ENCODE data around the gene NOL4L. TPM values are rescaled to one million over a fixed set of nuclear protein-coding genes. Genes with fewer than 3 reads are reported as not detected.
"Not testable (repeated sequence)": the region's sequence is repeated elsewhere in the genome, so short reads cannot be mapped to it uniquely, and the experiment has no call there.

NOL4L gene
- total RNA-seq, 2 experiments from 2014 or later, result 21.8 to 22.1 TPM

- DNase-seq, result peak; percentile 50
- Mint-ChIP-seq H3K4me3 (no peak overlapping the region), H3K27ac (peak overlapping the region; percentile 8), H3K36me3 (no peaks in the 10 kb centered on the region), H3K9me3 (no peaks in the 10 kb centered on the region), H3K27me3 (no peaks in the 10 kb centered on the region), H3K4me1 (ENCODE audit: low read depth) (peaks cover 2% of the 10 kb centered on the region)
- CTCF ChIA-PET, result interaction anchor here (0.6 to 1.2 kb wide), 2 partner anchors 35 to 183 kb away, joined by 3 read pairs; no protein-coding TSS in a partner anchor
- POLR2A ChIA-PET, result no interaction called here
- intact Hi-C loops (cut with micrococcal nuclease), result no loop called here
Observed at GRCh38 chr20:32470025-32470861, 114.9 kb downstream of the NOL4L start.

- no peak for DNase-seq
- Mint-ChIP-seq H3K36me3 (no peaks in the 10 kb centered on the region), H3K4me3 (no peak overlapping the region), H3K27ac (no peak overlapping the region), H3K9me3 (no peaks in the 10 kb centered on the region), H3K4me1 (ENCODE audit: low read depth) (peaks cover 2% of the 10 kb centered on the region), H3K27me3 (no peaks in the 10 kb centered on the region)
- ChIA-PET CTCF (interaction anchor here (1.3 kb wide), 1 partner anchor 13 kb away, joined by 3 read pairs; no protein-coding TSS in a partner anchor), POLR2A (no interaction called here)
- intact Hi-C loops (cut with micrococcal nuclease), result loop anchor here (5.0 kb wide), 1 partner anchor 183 kb away; no protein-coding TSS in a partner anchor
Observed at GRCh38 chr20:32468860-32469259, 116.3 kb downstream of the NOL4L start.

- no peaks in the 10 kb centered on the region for H3K27me3 Mint-ChIP-seq
- H3K36me3 Mint-ChIP-seq, result no peaks in the 10 kb centered on the region
- POLR2A ChIA-PET, result no interaction called here
- CTCF ChIA-PET, result interaction anchor here (1.0 to 1.3 kb wide), 2 partner anchors 13 to 184 kb away, joined by 3 read pairs; no protein-coding TSS in a partner anchor
- H3K27ac Mint-ChIP-seq, result no peak overlapping the region
- intact Hi-C loops (cut with micrococcal nuclease), result loop anchor here (5.0 kb wide), 1 partner anchor 184 kb away; no protein-coding TSS in a partner anchor
- no peaks in the 10 kb centered on the region for H3K9me3 Mint-ChIP-seq
- peaks cover 2% of the 10 kb centered on the region for H3K4me1 Mint-ChIP-seq (ENCODE audit: low read depth)
- no peak for DNase-seq
- H3K4me3 Mint-ChIP-seq, result no peak overlapping the region
Observed at GRCh38 chr20:32468313-32468640, 116.9 kb downstream of the NOL4L start.

GRCh38 chr20:32467506-32468312 is 117.4 kb downstream of the NOL4L start:
- POLR2A ChIA-PET, result no interaction called here
- Mint-ChIP-seq H3K4me1 (ENCODE audit: low read depth) (peaks cover 2% of the 10 kb centered on the region), H3K4me3 (no peak overlapping the region), H3K27me3 (no peaks in the 10 kb centered on the region), H3K9me3 (no peaks in the 10 kb centered on the region), H3K27ac (no peak overlapping the region), H3K36me3 (no peaks in the 10 kb centered on the region)
- intact Hi-C loops (cut with micrococcal nuclease), result loop anchor here (5.0 kb wide), 1 partner anchor 185 kb away; no protein-coding TSS in a partner anchor
- CTCF ChIA-PET, result interaction anchor here (1.0 kb wide), 1 partner anchor 185 kb away, joined by 3 read pairs; no protein-coding TSS in a partner anchor
- DNase-seq, result no peak

- Mint-ChIP-seq H3K27me3 (no peaks in the 10 kb centered on the region), H3K4me3 (no peak overlapping the region), H3K9me3 (no peaks in the 10 kb centered on the region), H3K4me1 (ENCODE audit: low read depth) (peaks cover 2% of the 10 kb centered on the region), H3K36me3 (peaks cover 3% of the 10 kb centered on the region), H3K27ac (no peak overlapping the region)
- ChIA-PET POLR2A (no interaction called here), CTCF (no interaction called here)
- intact Hi-C loops (cut with micrococcal nuclease), result loop anchor here (5.0 kb wide), 1 partner anchor 185 kb away; no protein-coding TSS in a partner anchor
- no peak for DNase-seq
Observed at GRCh38 chr20:32466739-32467505, 118.2 kb downstream of the NOL4L start.

GRCh38 chr20:32465901-32466675 is 119.0 kb downstream of the NOL4L start:
- H3K4me1 Mint-ChIP-seq (ENCODE audit: low read depth); DNase-seq; H3K4me3 Mint-ChIP-seq; H3K9me3 Mint-ChIP-seq; CTCF ChIA-PET; H3K27ac Mint-ChIP-seq; H3K36me3 Mint-ChIP-seq; H3K27me3 Mint-ChIP-seq; POLR2A ChIA-PET: not testable (repeated sequence)
- intact Hi-C loops (cut with micrococcal nuclease), result loop anchor here (5.0 kb wide), 1 partner anchor 186 kb away; no protein-coding TSS in a partner anchor

- POLR2A ChIA-PET, result no interaction called here
- Mint-ChIP-seq H3K4me3 (no peak overlapping the region), H3K27me3 (no peaks in the 10 kb centered on the region), H3K4me1 (ENCODE audit: low read depth) (peaks cover 2% of the 10 kb centered on the region), H3K27ac (no peak overlapping the region), H3K36me3 (peaks cover 3% of the 10 kb centered on the region), H3K9me3 (no peaks in the 10 kb centered on the region)
- intact Hi-C loops (cut with micrococcal nuclease), result loop anchor here (5.0 kb wide), 1 partner anchor 187 kb away; no protein-coding TSS in a partner anchor
- CTCF ChIA-PET, result no interaction called here
- DNase-seq, result no peak
Observed at GRCh38 chr20:32465092-32465900, 119.8 kb downstream of the NOL4L start.

GRCh38 chr20:32464401-32465091 is 120.6 kb downstream of the NOL4L start:
- CTCF ChIA-PET, result no interaction called here
- H3K36me3 Mint-ChIP-seq, result peaks cover 3% of the 10 kb centered on the region

GRCh38 chr20:32463642-32464400 is 121.3 kb downstream of the NOL4L start:
- H3K27ac Mint-ChIP-seq, result no peak overlapping the region
- no peaks in the 10 kb centered on the region for H3K27me3 Mint-ChIP-seq
- H3K4me3 Mint-ChIP-seq, result no peak overlapping the region
- intact Hi-C loops (cut with micrococcal nuclease), result no loop called here
- no peaks in the 10 kb centered on the region for H3K4me1 Mint-ChIP-seq (ENCODE audit: low read depth)
- ChIA-PET POLR2A (no interaction called here), CTCF (no interaction called here)
- no peaks in the 10 kb centered on the region for H3K9me3 Mint-ChIP-seq
- H3K36me3 Mint-ChIP-seq, result peaks cover 3% of the 10 kb centered on the region
- no peak for DNase-seq

More at GRCh38 chr20:32464401-32465091, 120.6 kb downstream of the NOL4L start:
- POLR2A ChIA-PET, result no interaction called here
- no peak for DNase-seq
- intact Hi-C loops (cut with micrococcal nuclease), result loop anchor here (5.0 kb wide), 1 partner anchor 188 kb away; no protein-coding TSS in a partner anchor
- no peaks in the 10 kb centered on the region for H3K27me3 Mint-ChIP-seq
- H3K4me3 Mint-ChIP-seq, result no peak overlapping the region
- no peak overlapping the region for H3K27ac Mint-ChIP-seq
- H3K9me3 Mint-ChIP-seq, result no peaks in the 10 kb centered on the region
- H3K4me1 Mint-ChIP-seq (ENCODE audit: low read depth), result no peaks in the 10 kb centered on the region

Data from activated CD4-positive, alpha-beta memory T cell treated with anti-CD3 and anti-CD28 coated beads for 36 hours (primary cell).